Astrocyte (in vitro differentiated cells and primary cell): Measurements from ENCODE around the gene DOK5.

ENCODE experiments used
- CTCF ChIP-seq: IDR thresholded peaks from 2 replicates; pipeline ENCODE4 v1.5.1; 2011; ENCODE audit warnings: low read depth, mild to moderate bottlenecking, inconsistent platforms, low read length, moderate library complexity; ENCODE audit not compliant: insufficient read depth
- EZH2 ChIP-seq: IDR thresholded peaks from 2 replicates; pipeline ENCODE4 v1.6.1; 2012; ENCODE audit warnings: mild to moderate bottlenecking, low read length, inconsistent platforms; ENCODE audit not compliant: insufficient read depth

DNA sequence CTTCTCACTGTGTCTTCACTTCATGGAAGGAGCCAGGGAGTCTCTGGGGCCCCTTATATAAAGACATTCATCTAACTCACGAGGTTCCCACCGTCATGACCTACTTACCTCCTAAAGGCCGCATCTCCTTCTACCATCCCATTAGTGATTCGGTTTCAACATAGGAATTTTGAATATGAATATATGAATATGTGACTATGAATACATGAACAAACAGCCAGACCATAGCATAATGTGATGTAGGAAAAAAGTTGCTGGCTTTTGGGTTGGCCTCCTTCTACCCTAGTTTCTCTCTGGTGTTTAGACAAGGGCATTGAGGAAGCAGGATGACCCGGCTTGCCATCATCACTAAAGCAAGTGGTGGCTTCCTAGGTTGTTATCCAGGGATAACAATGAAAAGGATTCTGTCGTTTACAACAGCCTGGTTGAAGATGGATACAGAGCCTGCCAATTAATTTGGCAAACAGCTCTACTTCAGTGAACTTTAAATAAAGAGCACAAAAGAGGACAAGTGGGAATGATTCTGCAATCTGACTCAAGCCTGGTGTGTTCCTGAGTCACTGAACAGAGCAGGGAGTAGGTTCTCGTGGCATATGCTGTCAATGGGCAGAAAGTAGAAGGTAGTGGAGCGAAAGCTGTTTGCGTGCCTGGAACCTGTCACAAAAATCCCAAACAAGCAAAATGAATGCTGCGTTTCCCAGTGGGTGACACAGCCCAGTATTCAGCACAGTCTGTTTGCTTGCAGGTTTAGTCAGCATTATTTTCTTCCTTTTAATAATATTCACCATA is 44.0 kb upstream of the DOK5 start:
- no peak for TF ChIP-seq CTCF
- no peak for TF ChIP-seq EZH2
